Measurements from ENCODE around the gene DKKL1. TPM values are rescaled to one million over a fixed set of nuclear protein-coding genes. Genes with fewer than 3 reads are reported as not detected.

The DKKL1 gene
- total and polyA plus RNA-seq, 2 of the 4 experiments (the other 2 are of a cell fraction) = 0.67 TPM; not detected in 1

DNA sequence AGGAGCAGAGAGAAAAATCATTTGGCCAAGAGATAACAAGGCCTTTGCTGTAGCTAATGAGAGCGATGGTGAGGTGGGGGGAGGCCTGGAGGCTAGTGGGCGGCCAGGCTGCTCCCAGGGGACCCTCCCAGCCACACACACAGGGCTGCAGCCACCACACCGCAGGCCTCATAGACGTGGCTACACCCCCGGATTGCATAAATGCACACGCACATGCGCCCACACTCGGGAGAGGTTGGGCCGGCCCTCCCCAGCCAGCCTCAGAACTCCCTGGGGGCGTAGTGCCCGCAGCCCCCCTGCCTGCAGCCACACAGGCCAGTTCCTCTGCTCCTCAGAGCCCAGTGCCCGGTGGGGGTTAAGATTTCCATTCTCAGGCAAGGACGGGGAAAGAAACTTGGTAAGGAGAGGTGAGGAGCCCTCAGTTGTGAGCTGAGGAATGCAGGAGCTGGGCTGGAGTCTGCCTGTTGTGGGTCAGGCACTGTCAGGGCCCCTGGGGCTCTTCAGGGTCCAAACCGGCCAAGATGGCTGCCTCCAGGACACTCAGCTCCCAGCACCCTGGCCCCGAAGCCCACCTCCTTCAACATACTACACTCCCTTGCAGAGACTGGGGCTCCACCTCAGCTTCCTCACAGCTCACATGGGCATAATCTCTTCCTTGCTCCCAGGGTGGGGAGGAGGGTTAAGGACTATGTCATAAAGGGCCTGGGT, 51.6 kb downstream of the DKKL1 start:
- Histone ChIP-seq H3K9ac (ENCODE audit: low read depth, low read length) (no peak overlapping the region), H3K9me1 (ENCODE audit: insufficient read depth, low read length) (no peaks in the 10 kb centered on the region), H2BK15ac (ENCODE audit: low read depth, low read length) (no peak overlapping the region), H4K20me1 (ENCODE audit: insufficient read depth, low read length) (no peaks in the 10 kb centered on the region), H3K4me2 (ENCODE audit: low read depth, low read length) (no peak overlapping the region), H3K27me3 (ENCODE audit: control insufficient read depth, insufficient read depth, low read length) (peaks cover 69% of the 10 kb centered on the region), H3K4me3 (ENCODE audit: insufficient read depth, low read depth, low read length) (no peak overlapping the region), H3K18ac (ENCODE audit: low read depth, low read length) (no peak overlapping the region), H2BK20ac (ENCODE audit: low read depth, low read length) (no peak overlapping the region), H3K56ac (ENCODE audit: extremely low read depth, insufficient read depth, low read length) (no peak overlapping the region), H3K36me3 (ENCODE audit: control insufficient read depth, insufficient read depth, low read length) (no peaks in the 10 kb centered on the region), H2AK9ac (replicated peaks; ENCODE audit: low read depth, low read length, poor library complexity) (no peak overlapping the region), H2AFZ (replicated peaks; ENCODE audit: low read length, poor library complexity) (no peak overlapping the region), H2BK5ac (ENCODE audit: low read depth, low read length, poor library complexity, severe bottlenecking) (no peak overlapping the region), H3K79me1 (ENCODE audit: low read depth in 1 of 2, low read length in 2 of 2) (no peaks in the 10 kb centered on the region), H3K23ac (ENCODE audit: low read depth, low read length) (no peak overlapping the region), H2AK5ac (ENCODE audit: low read depth, low read length) (no peak overlapping the region), H3K27ac (ENCODE audit: insufficient read depth, low read length) (no peak overlapping the region), H2BK120ac (ENCODE audit: low read depth, low read length) (no peak overlapping the region), H4K8ac (ENCODE audit: low read depth in 2 of 2, low read length in 2 of 2) (no peak overlapping the region), H3K9me3 (ENCODE audit: control insufficient read depth, insufficient read depth, low read length) (no peaks in the 10 kb centered on the region), H4K91ac (ENCODE audit: insufficient read depth, low read depth, low read length) (no peak overlapping the region), H3K14ac (replicated peaks; ENCODE audit: low read depth, low read length) (no peak overlapping the region), H4K5ac (ENCODE audit: low read depth, low read length) (no peak overlapping the region), H3K4me1 (ENCODE audit: control insufficient read depth, insufficient read depth, low read length) (no peaks in the 10 kb centered on the region), H3K4ac (ENCODE audit: low read depth, low read length) (no peak overlapping the region)
- intact Hi-C loops (cut with micrococcal nuclease) = no loop called here
- BruUV-seq (replicated peaks) = no TSS peak
- TF ChIP-seq POLR2A (IDR thresholded peaks at IDR 0.05; ENCODE audit: low read depth, low read length) = no peak
- no peak for TF ChIP-seq CEBPB (IDR thresholded peaks at IDR 0.05; ENCODE audit: low read depth, low read length)
- TF ChIP-seq RFX5 (IDR thresholded peaks at IDR 0.05; ENCODE audit: low read depth, low read length) = no peak
- TF ChIP-seq BHLHE40 (IDR thresholded peaks at IDR 0.05; ENCODE audit: low read depth, low read length) = no peak
- TF ChIP-seq MAZ (IDR thresholded peaks at IDR 0.05; ENCODE audit: borderline replicate concordance, low read depth, low read length) = no peak
- TF ChIP-seq MXI1 (IDR thresholded peaks at IDR 0.05; ENCODE audit: borderline replicate concordance, low read depth, low read length) = no peak
- TF ChIP-seq NFE2L2 (IDR thresholded peaks at IDR 0.05; ENCODE audit: low read depth, low read length) = no peak
- TF ChIP-seq SMC3 (IDR thresholded peaks at IDR 0.05; ENCODE audit: low read depth, low read length) = no peak
- TF ChIP-seq, protein P1, sequence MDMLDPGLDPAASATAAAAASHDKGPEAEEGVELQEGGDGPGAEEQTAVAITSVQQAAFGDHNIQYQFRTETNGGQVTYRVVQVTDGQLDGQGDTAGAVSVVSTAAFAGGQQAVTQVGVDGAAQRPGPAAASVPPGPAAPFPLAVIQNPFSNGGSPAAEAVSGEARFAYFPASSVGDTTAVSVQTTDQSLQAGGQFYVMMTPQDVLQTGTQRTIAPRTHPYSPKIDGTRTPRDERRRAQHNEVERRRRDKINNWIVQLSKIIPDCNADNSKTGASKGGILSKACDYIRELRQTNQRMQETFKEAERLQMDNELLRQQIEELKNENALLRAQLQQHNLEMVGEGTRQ (IDR thresholded peaks at IDR 0.05; ENCODE audit: low read depth, low read length) = no peak
- TF ChIP-seq RAD21 (IDR thresholded peaks at IDR 0.05; ENCODE audit: low read length) = no peak
- TF ChIP-seq, protein P2, sequence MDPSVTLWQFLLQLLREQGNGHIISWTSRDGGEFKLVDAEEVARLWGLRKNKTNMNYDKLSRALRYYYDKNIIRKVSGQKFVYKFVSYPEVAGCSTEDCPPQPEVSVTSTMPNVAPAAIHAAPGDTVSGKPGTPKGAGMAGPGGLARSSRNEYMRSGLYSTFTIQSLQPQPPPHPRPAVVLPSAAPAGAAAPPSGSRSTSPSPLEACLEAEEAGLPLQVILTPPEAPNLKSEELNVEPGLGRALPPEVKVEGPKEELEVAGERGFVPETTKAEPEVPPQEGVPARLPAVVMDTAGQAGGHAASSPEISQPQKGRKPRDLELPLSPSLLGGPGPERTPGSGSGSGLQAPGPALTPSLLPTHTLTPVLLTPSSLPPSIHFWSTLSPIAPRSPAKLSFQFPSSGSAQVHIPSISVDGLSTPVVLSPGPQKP (IDR thresholded peaks at IDR 0.05; ENCODE audit: borderline replicate concordance, low read depth, low read length) = no peak
- no CpG with 5 or more reads among the region's 15 CpGs for WGBS, 2 experiments (ENCODE audit: extremely low coverage in 2 of 2, insufficient read length in 1 of 2)
- ChIA-PET POLR2A (ENCODE audit: unreplicated experiment) (no interaction called here), CTCF (no interaction called here)
- in situ Hi-C loops (cut with MboI; ENCODE audit: low sequenced_read_pairs) = no loop called here
- dilution Hi-C loops (cut with HindIII; ENCODE audit: low sequenced_read_pairs, unreplicated experiment) = no loop called here
- DNase-seq (no peak), ATAC-seq (ENCODE audit: low read depth) (no peak)
